B cell (primary cell): Measurements from ENCODE around the gene TNFRSF9. TPM values are rescaled to one million over a fixed set of nuclear protein-coding genes. Genes with fewer than 3 reads are reported as not detected.

Experiments
- ATAC-seq: fragments of 200-7000 bp; cut with Tn5 transposase; one replicate; pipeline ENCODE4 v1.10.0; 2021; ENCODE audit warnings: low read depth, mild to moderate bottlenecking, moderate number of reproducible peaks, moderate library complexity
- CTCF ChIA-PET: fragments of 350-600 bp; sonication (Branson Sonifier 250); formaldehyde crosslinking; loops from one replicate; lab custom pipeline; 2021; ENCODE audit warnings: antibody characterized with exemption, inconsistent platforms; lab: Charles Lee
- POLR2A ChIA-PET: fragments of 350-600 bp; sonication (Branson Sonifier 250); formaldehyde crosslinking; loops from one replicate; lab custom pipeline; 2021; ENCODE audit warnings: antibody characterized with exemption; lab: Charles Lee
- DNase-seq: peaks from one replicate; pipeline ENCODE4 v3.0.0; 2013
- H2AFZ ChIP-seq: 2 replicates; pipeline ENCODE4 v1.6.1; 2012; ENCODE audit warnings: mild to moderate bottlenecking, low read depth, low read length; ENCODE audit not compliant: insufficient read depth, poor library complexity, severe bottlenecking
- H3K27ac ChIP-seq, 2 donors: 1 replicate in 1 of 2; 2 replicates in 1 of 2; pipeline ENCODE4 v1.5.1; 2012 to 2013; ENCODE audit warnings: low read length in 2 of 2, mild to moderate bottlenecking in 2 of 2, moderate library complexity in 1 of 2
- H3K27me3 ChIP-seq, 4 experiments: fragments of 200-600 bp in 1 of 4; sonication (generic) in 1 of 4; replicated peaks in 1 of 4; 1 replicate in 2 of 4; 2 replicates in 2 of 4; pipeline versions ENCODE4 v1.6.1 to v1.7.0; 2013 to 2016; ENCODE audit warnings: low read length in 3 of 4, mild to moderate bottlenecking in 2 of 4, mixed read lengths in 1 of 4, moderate library complexity in 1 of 4; ENCODE audit not compliant: insufficient read depth in 4 of 4, control insufficient read depth in 3 of 4; ENCODE audit errors: control extremely low read depth in 1 of 4
- H3K36me3 ChIP-seq, 2 experiments: replicated peaks in 1 of 2; 1 replicate in 1 of 2; 2 replicates in 1 of 2; pipeline versions ENCODE4 v1.6.1 to v1.7.1; 2013; ENCODE audit warnings: low read length in 1 of 2; ENCODE audit not compliant: insufficient read depth in 2 of 2, control insufficient read depth in 1 of 2; ENCODE audit errors: control extremely low read depth in 1 of 2, extremely low read depth in 1 of 2
- H3K4me1 ChIP-seq, 2 donors: fragments of 200-600 bp in 1 of 2; sonication (generic) in 1 of 2; 1 replicate in 1 of 2; 2 replicates in 1 of 2; pipeline versions ENCODE4 v1.5.1 to v1.6.1; 2013 to 2017; ENCODE audit warnings: low read length in 2 of 2; ENCODE audit not compliant: control insufficient read depth in 2 of 2, insufficient read depth in 2 of 2
- H3K4me2 ChIP-seq: replicated peaks from 2 replicates; pipeline ENCODE3; 2012; ENCODE audit warnings: mild to moderate bottlenecking, low read depth, low read length; ENCODE audit not compliant: poor library complexity, severe bottlenecking
- H3K4me3 ChIP-seq, 5 experiments: fragments of 200-600 bp in 1 of 5; sonication (generic) in 1 of 5; 1 replicate in 3 of 5; 2 replicates in 2 of 5; pipeline versions ENCODE4 v1.5.1 to v1.7.0; 2011 to 2016; ENCODE audit warnings: low read length in 4 of 5, mild to moderate bottlenecking in 4 of 5, low read depth in 2 of 5, control low read depth in 1 of 5, moderate library complexity in 1 of 5; ENCODE audit not compliant: insufficient read depth in 1 of 5; ENCODE audit errors: control extremely low read depth in 1 of 5, extremely low read depth in 1 of 5
- H3K79me2 ChIP-seq: fragments of 200-600 bp; sonication (generic); one replicate; pipeline ENCODE4 v1.6.0; 2016; ENCODE audit warnings: low read length; ENCODE audit not compliant: control insufficient read depth, insufficient read depth
- H3K9ac ChIP-seq: fragments of 200-600 bp; sonication (generic); 2 replicates; pipeline ENCODE4 v1.6.1; 2017; ENCODE audit warnings: mild to moderate bottlenecking, low read length, moderate library complexity
- H3K9me3 ChIP-seq, 3 donors: one replicate each; pipeline versions ENCODE4 v1.6.1 to v1.7.1; 2013; ENCODE audit warnings: low read length in 2 of 3; ENCODE audit not compliant: control insufficient read depth in 2 of 3, insufficient read depth in 1 of 3; ENCODE audit errors: control extremely low read depth in 1 of 3
- H4K20me1 ChIP-seq: 2 replicates; pipeline ENCODE4 v1.6.0; 2012; ENCODE audit warnings: mild to moderate bottlenecking, low read length; ENCODE audit not compliant: insufficient read depth, control insufficient read depth, poor library complexity, severe bottlenecking
- H3K27ac Mint-ChIP-seq: one replicate; pipeline ENCODE4 v1.8.0; 2021; ENCODE audit warnings: mixed read lengths
- H3K27me3 Mint-ChIP-seq: one replicate; pipeline ENCODE4 v1.8.0; 2021; ENCODE audit warnings: mixed read lengths
- H3K4me1 Mint-ChIP-seq: one replicate; pipeline ENCODE4 v1.8.0; 2021; ENCODE audit warnings: mixed read lengths
- H3K4me3 Mint-ChIP-seq: one replicate; pipeline ENCODE4 v1.8.0; 2021; ENCODE audit warnings: mixed read lengths
- H3K9me3 Mint-ChIP-seq: one replicate; pipeline ENCODE4 v1.8.0; 2022; ENCODE audit warnings: mixed read lengths; ENCODE audit not compliant: insufficient read depth
- CTCF ChIP-seq: fragments of 200-600 bp; IDR thresholded peaks from one replicate; pipeline ENCODE4 v1.8.0; 2022; ENCODE audit warnings: antibody characterized with exemption, mild to moderate bottlenecking
- EZH2 ChIP-seq: IDR thresholded peaks from 2 replicates; pipeline ENCODE4 v1.6.1; 2012; ENCODE audit warnings: borderline replicate concordance, low read depth, mild to moderate bottlenecking, moderate library complexity, low read length; ENCODE audit not compliant: insufficient read depth, poor library complexity, severe bottlenecking
- WGBS: methylation state at CpG from one replicate; pipeline ENCODE4 v1.1.5; 2013; ENCODE audit warnings: missing lambda C conversion rate; ENCODE audit not compliant: insufficient coverage; 5-methylcytosine and 5-hydroxymethylcytosine counted together
- intact Hi-C: fragments of 100-400 bp; cut with micrococcal nuclease; formaldehyde crosslinking; loops from one replicate; pipeline ENCODE4 v1.10.0; 2022
- polyA plus RNA-seq: library from polyadenylated mRNA; depleted of rRNA; stranded (reverse); fragments of >200 nt; gene quantifications from 2 replicates; pipeline ENCODE4 v1.2.3, GENCODE V29; 2012
- total RNA-seq, 2 donors: library from RNA; stranded (reverse); fragments of 120-200 nt in 1 of 2; gene quantifications; 1 replicate in 1 of 2; 2 replicates in 1 of 2; pipeline versions ENCODE4 v1.2.3 to v1.2.4, GENCODE V29; 2013 to 2022

The TNFRSF9 gene
- total and polyA plus RNA-seq, 2 donors (not counting 1 experiment from before 2014, with no cell fraction given): 0.01 to 0.44 TPM

- Mint-ChIP-seq H3K27ac (no peak overlapping the region), H3K27me3 (no peaks in the 10 kb centered on the region), H3K9me3 (no peaks in the 10 kb centered on the region), H3K4me1 (peaks cover 30% of the 10 kb centered on the region), H3K4me3 (no peak overlapping the region)
- TF ChIP-seq EZH2: no peak
- no peak for TF ChIP-seq CTCF
- H3K4me1 ChIP-seq: peaks cover 5 to 10% of the 10 kb centered on the region in 2 donors
- 100% methylated on average over 1 of the region's 4 CpGs for WGBS
- no peak overlapping the region for H3K9ac ChIP-seq
- H2AFZ ChIP-seq: no peak overlapping the region
- CTCF ChIA-PET: no interaction called here
- intact Hi-C loops: no loop called here
- peaks cover 11 to 67% of the 10 kb centered on the region in 2 experiments for H3K36me3 ChIP-seq
- DNase-seq (no peak), ATAC-seq (no peak)
- peaks cover 81% of the 10 kb centered on the region for H3K79me2 ChIP-seq
- peaks cover 46% of the 10 kb centered on the region for H4K20me1 ChIP-seq
- POLR2A ChIA-PET: no interaction called here
- no peak overlapping the region for H3K4me3 ChIP-seq
- no peaks in the 10 kb centered on the region for H3K27me3 ChIP-seq
- H3K27ac ChIP-seq: no peak overlapping the region
- H3K4me2 ChIP-seq: no peak overlapping the region
- H3K9me3 ChIP-seq: no peaks in the 10 kb centered on the region
Measured at GRCh38 chr1:7967651-7968050, 27.0 kb upstream of the TNFRSF9 start.

- Mint-ChIP-seq H3K27me3 (no peaks in the 10 kb centered on the region), H3K9me3 (no peaks in the 10 kb centered on the region), H3K4me3 (no peak overlapping the region), H3K4me1 (peaks cover 35% of the 10 kb centered on the region), H3K27ac (no peak overlapping the region)
- no peaks in the 10 kb centered on the region for H3K9me3 ChIP-seq
- peaks cover 11 to 65% of the 10 kb centered on the region in 2 experiments for H3K36me3 ChIP-seq
- no peak overlapping the region for H3K9ac ChIP-seq
- intact Hi-C loops: no loop called here
- whole genome bisulfite sequencing: no CpG with 5 or more reads among the region's 1 CpG
- DNase-seq (no peak), ATAC-seq (no peak)
- peaks cover 83% of the 10 kb centered on the region for H3K79me2 ChIP-seq
- H3K27ac ChIP-seq: no peak overlapping the region
- H2AFZ ChIP-seq: no peak overlapping the region
- peaks cover 9 to 14% of the 10 kb centered on the region in 2 donors for H3K4me1 ChIP-seq
- CTCF ChIA-PET: no interaction called here
- peaks cover 46% of the 10 kb centered on the region for H4K20me1 ChIP-seq
- H3K4me2 ChIP-seq: no peak overlapping the region
- H3K27me3 ChIP-seq: no peaks in the 10 kb centered on the region
- POLR2A ChIA-PET: no interaction called here
- no peak for TF ChIP-seq EZH2
- no peak for TF ChIP-seq CTCF
- H3K4me3 ChIP-seq: no peak overlapping the region
Measured at GRCh38 chr1:7967196-7967595, 26.6 kb upstream of the TNFRSF9 start.
